AG04450 (cell line): ENCODE data around the gene TUSC1. TPM values are rescaled to one million over a fixed set of nuclear protein-coding genes. Genes with fewer than 3 reads are reported as not detected.

Experiments used
- CTCF ChIA-PET: fragments of 300-600, 350-600 bp; formaldehyde crosslinking; extraction: SDS; loops from one replicate; lab custom pipeline; 2022; ENCODE audit warnings: antibody characterized with exemption, inconsistent platforms; lab: Charles Lee
- POLR2A ChIA-PET: fragments of 350-600 bp; formaldehyde crosslinking; extraction: SDS; loops from one replicate; lab custom pipeline; 2021; ENCODE audit warnings: antibody characterized with exemption, inconsistent platforms; lab: Yijun Ruan, JAX
- DNase-seq: peaks from one replicate; pipeline ENCODE4 v3.0.0-alpha.2; 2011; ENCODE audit warnings: low read depth, low spot score
- H3K27ac ChIP-seq: one replicate; pipeline ENCODE4 v1.5.1; 2012; ENCODE audit warnings: low read depth, low read length, control low read depth
- H3K27me3 ChIP-seq: one replicate; pipeline ENCODE4 v1.6.0; 2012; ENCODE audit warnings: low read length; ENCODE audit not compliant: control insufficient read depth, insufficient read depth
- H3K4me3 ChIP-seq: 2 replicates; pipeline ENCODE4 v1.5.1; 2011; ENCODE audit warnings: mild to moderate bottlenecking, low read depth, low read length, control low read depth
- H3K9me3 ChIP-seq: 2 replicates; pipeline ENCODE4 v1.5.1; 2012; ENCODE audit warnings: low read length; ENCODE audit not compliant: control insufficient read depth, insufficient read depth
- CTCF ChIP-seq: IDR thresholded peaks from 2 replicates; pipeline ENCODE4 v1.5.1; 2011; ENCODE audit warnings: low read depth, low read length, control low read depth, inconsistent platforms
- polyA minus RNA-seq: library from RNA; depleted of rRNA, polyadenylated mRNA; stranded (reverse); fragments of >200 nt; gene quantifications from 2 replicates; pipeline ENCODE4 v1.2.3, GENCODE V29; 2011; rRNA and poly(A)+ RNA removed
- polyA plus RNA-seq: library from polyadenylated mRNA; depleted of rRNA; stranded (reverse); fragments of >200 nt; gene quantifications from 2 replicates; pipeline ENCODE4 v1.2.3, GENCODE V29; 2011; rRNA removed

Gene TUSC1
- 2.6 and 3.6 TPM in 2 replicates for polyA plus RNA-seq
- polyA minus RNA-seq = 0.64 and 0.87 TPM in 2 replicates

- Histone ChIP-seq H3K9me3 (no peaks in the 10 kb centered on the region; the same call in 1 of the 2 replicates), H3K27ac (peak within 1 kb of the TSS; percentile 91), H3K27me3 (no peaks in the 10 kb centered on the region), H3K4me3 (peak within 1 kb of the TSS; percentile 73)
- ChIA-PET POLR2A (interaction anchor here (1.1 kb wide), 2 partner anchors 24 to 38 kb away, joined by 3 to 5 read pairs; no protein-coding TSS in a partner anchor), CTCF (no interaction called here)
- DNase-seq = no peak
- TF ChIP-seq CTCF = no peak
Measured at GRCh38 chr9:25678147-25678666, at the start of gene TUSC1. TUSC1 (minus strand) TSS chr9:25678444; CDS start chr9:25678312, 132 bp downstream.

DNA sequence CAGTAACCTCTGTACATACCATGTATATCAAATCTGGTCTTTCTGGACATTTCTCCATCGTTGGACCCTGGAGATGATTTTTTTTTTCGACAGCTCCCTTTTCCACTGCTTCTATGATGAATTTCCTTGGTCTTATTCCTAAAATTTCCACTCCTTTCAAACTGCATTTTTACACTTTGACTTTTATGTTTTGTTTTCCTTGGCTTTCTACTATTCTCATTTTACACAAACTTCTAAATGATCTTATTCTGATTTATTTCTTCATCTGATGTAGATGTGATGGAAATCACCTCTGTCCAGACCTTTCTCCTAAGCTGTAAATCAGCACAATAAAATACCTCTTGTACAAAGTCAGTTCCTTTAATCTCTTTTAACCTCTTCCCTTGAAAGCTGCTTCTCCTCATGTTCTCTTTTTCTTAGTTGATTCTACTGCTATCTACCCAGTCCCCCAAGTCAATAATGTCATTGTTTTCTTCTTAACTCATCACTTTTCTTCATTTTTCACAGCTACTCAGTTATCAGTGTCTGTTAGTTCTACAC is 48.7 kb upstream of the TUSC1 start:
- DNase-seq = no peak
- no peaks in the 10 kb centered on the region for H3K27me3 ChIP-seq
- no peak overlapping the region for H3K27ac ChIP-seq
- no peak for TF ChIP-seq CTCF
- ChIA-PET CTCF (interaction anchor here (3.3 kb wide), 1 partner anchor 11 kb away, joined by 15 read pairs; no protein-coding TSS in a partner anchor), POLR2A (no interaction called here)
- H3K9me3 ChIP-seq = no peaks in the 10 kb centered on the region
- no peak overlapping the region for H3K4me3 ChIP-seq

DNA sequence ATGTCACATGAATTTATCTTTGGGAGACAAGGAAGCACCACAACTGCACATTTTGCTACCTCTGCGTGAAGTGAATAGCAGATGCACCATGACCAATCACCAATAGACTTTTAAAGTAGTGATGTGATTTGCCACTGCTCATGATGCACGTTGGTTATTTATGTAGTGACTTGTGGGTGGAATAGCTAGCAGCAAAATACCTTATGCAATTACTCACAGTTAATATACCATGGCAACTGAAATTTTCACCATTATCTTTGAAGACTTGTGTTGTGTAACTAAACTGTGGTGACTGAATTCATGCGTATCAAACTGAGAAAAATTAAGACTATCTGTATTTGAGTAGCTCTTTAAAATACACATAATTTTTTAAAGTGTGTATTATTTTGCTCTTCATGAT is 46.2 kb upstream of the TUSC1 start:
- no peak overlapping the region for H3K4me3 ChIP-seq
- DNase-seq = no peak
- CTCF ChIA-PET = interaction anchor here (0.5 to 3.3 kb wide), 2 partner anchors 8 to 19 kb away, joined by 3 to 15 read pairs; no protein-coding TSS in a partner anchor
- no peaks in the 10 kb centered on the region for H3K9me3 ChIP-seq
- no peak overlapping the region for H3K27ac ChIP-seq
- no peaks in the 10 kb centered on the region for H3K27me3 ChIP-seq
- POLR2A ChIA-PET = no interaction called here
- TF ChIP-seq CTCF = no peak

GRCh38 chr9:25716220-25716872 is 38.1 kb upstream of the TUSC1 start:
- ChIA-PET CTCF (interaction anchor here (0.6 to 2.4 kb wide), 11 partner anchors 9 to 791 kb away, joined by 3 to 17 read pairs (median 4); no protein-coding TSS in a partner anchor), POLR2A (interaction anchor here (0.9 kb wide), 1 partner anchor 38 kb away, joined by 3 read pairs; no protein-coding TSS in a partner anchor)
- Histone ChIP-seq H3K4me3 (no peak overlapping the region), H3K27me3 (no peaks in the 10 kb centered on the region), H3K9me3 (no peaks in the 10 kb centered on the region), H3K27ac (no peak overlapping the region)
- peak; percentile 49 for DNase-seq
- peak; percentile 88 for TF ChIP-seq CTCF

- no peak for TF ChIP-seq CTCF
- CTCF ChIA-PET = no interaction called here
- Histone ChIP-seq H3K27me3 (no peaks in the 10 kb centered on the region), H3K27ac (no peak overlapping the region), H3K4me3 (no peak overlapping the region), H3K9me3 (no peaks in the 10 kb centered on the region)
- no peak for DNase-seq
- POLR2A ChIA-PET = no interaction called here
Measured at GRCh38 chr9:25709941-25710340, 31.7 kb upstream of the TUSC1 start.
